ENCODE data around the gene RANBP9. TPM values are rescaled to one million over a fixed set of nuclear protein-coding genes. Genes with fewer than 3 reads are reported as not detected.

Gene RANBP9
- total and polyA plus RNA-seq, 2 donors (not counting 3 experiments of a cell fraction or from before 2014, with no cell fraction given) = 15.1 to 40.2 TPM

GRCh38 chr6:13709689-13710551 lies 1.7 kb downstream of the RANBP9 start:
- Histone ChIP-seq H3K79me2 (ENCODE audit: control insufficient read depth, insufficient read depth, low read length) (peaks cover 58% of the 10 kb centered on the region), H3K9me1 (replicated peaks; ENCODE audit: control insufficient read depth, extremely low read depth, insufficient read depth, low read length) (no peaks in the 10 kb centered on the region), H3K9me3 (replicated peaks; ENCODE audit: control insufficient read depth, insufficient read depth, low read length) (no peaks in the 10 kb centered on the region), H3K27ac (ENCODE audit: insufficient read depth, low read depth, low read length) (peak overlapping the region; percentile 70), H3K4me2 (ENCODE audit: insufficient read depth, low read length) (peak overlapping the region; percentile 98), H2AFZ (ENCODE audit: low read depth, low read length) (peak overlapping the region; percentile 13), H3K4me1 (ENCODE audit: control insufficient read depth, extremely low read depth, insufficient read depth, low read length) (peaks cover 25% of the 10 kb centered on the region), H3K27me3 (ENCODE audit: control insufficient read depth in 2 of 2, insufficient read depth in 2 of 2, low read length in 2 of 2) (no peaks in the 10 kb centered on the region), H4K20me1 (replicated peaks; ENCODE audit: control insufficient read depth, extremely low read depth, insufficient read depth, low read length) (no peaks in the 10 kb centered on the region), H3K36me3 (ENCODE audit: control insufficient read depth in 2 of 2, extremely low read depth in 1 of 2, insufficient read depth in 2 of 2, low read length in 2 of 2) (no peaks in the 10 kb centered on the region), H3K9ac (replicated peaks; ENCODE audit: extremely low read depth, insufficient read depth, low read length) (peak overlapping the region; percentile 84), H3K4me3 (replicated peaks in 1 of 3; ENCODE audit: insufficient read depth in 1 of 3, low read depth in 1 of 3, low read length in 3 of 3) (peak overlapping the region; percentile 79 to 99 (median 95))
- FAIRE-seq (peak; percentile 33), DNase-seq (ENCODE audit: low read depth, low spot score) (peak; percentile 72)
- TF ChIP-seq POLR2AphosphoS5 (IDR thresholded peaks at IDR 0.05; ENCODE audit: insufficient read depth, low read depth, low read length) = no peak
- no peak for TF ChIP-seq MYC (IDR thresholded peaks at IDR 0.05; ENCODE audit: low read depth, low read length)
- no peak for TF ChIP-seq MAX (IDR thresholded peaks at IDR 0.05; ENCODE audit: insufficient read depth, insufficient read length)
- TF ChIP-seq JUN (IDR thresholded peaks at IDR 0.05; ENCODE audit: borderline replicate concordance, insufficient read depth, insufficient read length, low read depth) = no peak
- TF ChIP-seq EZH2 (IDR thresholded peaks at IDR 0.05; ENCODE audit: borderline replicate concordance, low read depth, low read length, severe bottlenecking) = no peak
- TF ChIP-seq CTCF (IDR thresholded peaks at IDR 0.05; ENCODE audit: extremely low read depth in 1 of 2, insufficient read depth in 1 of 2, low read depth in 1 of 2, low read length in 2 of 2) = no peak
- TF ChIP-seq POLR2A (IDR thresholded peaks at IDR 0.05; ENCODE audit: low read depth, low read length) = no peak
- no peak for TF ChIP-seq FOS (IDR thresholded peaks at IDR 0.05; ENCODE audit: borderline replicate concordance, insufficient read depth, low read length)
- TF ChIP-seq GATA2 (IDR thresholded peaks at IDR 0.05; ENCODE audit: insufficient read depth, insufficient read length, low read depth, low read length) = no peak
- CTCF ChIA-PET = interaction anchor here (0.6 to 5.0 kb wide), 7 partner anchors 10 to 94 kb away, joined by 3 to 33 read pairs (median 4); partner anchors contain the start of gene NOL7
- dilution Hi-C loops (cut with MboI; ENCODE audit: extremely low pct_ligation_motif_present, low sequenced_read_pairs) (no loop called here), intact Hi-C loops (cut with micrococcal nuclease) (loop anchor here (2.0 to 10.0 kb wide), 8 partner anchors 31 to 1537 kb away; partner anchors contain the start of genes GFOD1, JARID2, SIRT5 and TBC1D7)
- BruUV-seq (replicated peaks) = TSS peak; percentile 21
- POLR2A ChIA-PET = no interaction called here

All from endothelial cell of umbilical vein (primary cell).